Fibroblast of skin of scalp (primary cell): ENCODE results near the gene TULP1.

ENCODE experiments used
- DNase-seq: peaks from one replicate; pipeline ENCODE4 v3.0.0-alpha.2; 2013

The TULP1 gene

DNA sequence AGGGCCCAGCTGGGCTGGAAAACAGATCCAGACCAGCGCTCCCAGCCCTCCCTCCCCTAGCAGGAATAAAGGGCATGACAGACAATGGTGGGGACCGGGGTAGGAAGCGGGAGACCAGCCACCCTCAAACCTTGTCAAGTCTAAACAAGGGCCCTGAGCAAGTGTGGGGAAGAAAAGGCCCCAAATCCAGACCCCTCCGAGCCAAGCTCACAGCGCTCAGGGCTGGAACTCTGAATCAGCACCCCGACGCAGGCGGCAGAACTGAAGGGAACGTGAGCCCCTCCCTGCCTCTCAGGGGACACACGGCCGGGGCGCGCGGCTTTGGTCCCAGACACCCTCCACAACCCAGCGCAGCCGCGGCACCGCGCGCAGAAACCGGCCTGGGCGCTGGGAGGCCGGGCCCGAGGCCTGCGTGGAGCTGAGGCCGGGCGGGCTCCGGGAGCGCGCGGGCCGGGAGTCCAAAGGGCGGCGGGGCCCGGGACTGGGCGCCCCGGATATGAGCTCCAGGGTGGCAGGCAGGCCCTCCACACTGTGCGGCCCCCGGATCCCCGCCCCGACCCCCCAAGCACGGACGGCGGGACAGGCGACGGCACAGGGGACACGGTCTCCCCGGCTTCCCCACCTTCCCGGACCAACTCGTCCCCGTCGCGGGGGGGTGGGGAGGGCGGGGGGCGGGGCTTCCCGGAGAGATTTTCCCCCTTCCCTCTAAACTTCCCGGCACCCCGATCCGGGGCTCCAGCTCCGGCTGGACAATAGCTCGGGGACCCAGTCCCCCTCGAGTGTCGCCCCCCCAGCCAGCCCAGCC lies 16.5 kb downstream of the TULP1 start:
- no peak for DNase-seq

DNA sequence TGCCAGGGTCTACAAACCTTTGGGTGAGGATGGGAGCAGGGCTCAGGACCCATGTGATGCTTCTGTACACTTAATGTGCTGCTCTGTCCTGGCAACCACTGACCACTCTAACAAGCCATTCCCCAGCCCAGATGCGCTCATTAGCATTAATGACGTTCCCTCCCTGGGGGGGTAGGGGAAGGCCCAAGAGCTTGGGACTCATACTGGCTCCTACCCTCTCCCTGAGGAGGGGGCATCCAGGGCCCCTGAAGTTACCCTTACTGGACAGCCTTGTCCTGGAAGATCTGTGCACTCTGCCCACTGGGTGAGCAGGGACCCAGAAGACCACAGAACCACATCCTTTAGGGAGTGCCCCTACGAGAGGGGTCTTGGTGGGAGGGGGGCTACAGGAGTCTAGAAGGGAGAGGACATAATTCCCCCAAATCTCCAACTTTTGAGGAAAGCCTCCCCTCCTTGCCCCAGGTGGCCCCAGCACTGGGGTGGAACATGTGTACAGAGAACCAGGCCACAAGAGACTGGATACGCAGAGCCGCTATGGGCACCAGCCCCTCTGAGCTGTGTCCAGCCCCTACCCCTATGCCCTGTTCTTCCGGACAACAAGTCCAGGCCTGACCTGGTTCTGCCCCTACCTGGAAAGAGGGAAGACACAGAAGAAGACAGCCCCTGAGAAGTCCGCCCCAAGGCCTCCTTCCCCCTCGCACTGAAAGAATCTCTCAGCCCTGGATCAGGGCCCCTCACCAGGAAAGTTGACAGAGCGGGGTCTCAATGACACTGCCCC lies 17.2 kb downstream of the TULP1 start:
- DNase-seq = no peak

DNA sequence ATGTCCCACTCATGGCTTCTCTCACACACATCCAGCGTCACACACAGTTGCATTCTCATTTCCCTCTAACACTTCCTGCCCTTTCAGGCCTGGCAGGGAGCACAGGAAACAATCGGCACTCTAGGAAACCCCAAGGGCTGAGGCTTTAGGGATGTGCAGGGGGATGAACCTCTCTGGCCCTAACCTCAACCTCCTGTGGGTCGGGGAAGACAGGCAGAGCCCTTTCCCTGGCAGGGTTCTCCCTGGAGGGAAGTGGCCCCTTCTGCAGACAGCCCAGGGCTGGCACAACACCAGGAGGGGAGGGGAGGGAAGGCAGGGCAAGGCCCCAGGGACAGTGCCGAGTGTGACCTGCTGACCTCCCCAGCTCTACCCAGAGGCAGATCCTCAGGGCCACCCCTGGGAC lies 18.5 kb downstream of the TULP1 start:
- no peak for DNase-seq

DNA sequence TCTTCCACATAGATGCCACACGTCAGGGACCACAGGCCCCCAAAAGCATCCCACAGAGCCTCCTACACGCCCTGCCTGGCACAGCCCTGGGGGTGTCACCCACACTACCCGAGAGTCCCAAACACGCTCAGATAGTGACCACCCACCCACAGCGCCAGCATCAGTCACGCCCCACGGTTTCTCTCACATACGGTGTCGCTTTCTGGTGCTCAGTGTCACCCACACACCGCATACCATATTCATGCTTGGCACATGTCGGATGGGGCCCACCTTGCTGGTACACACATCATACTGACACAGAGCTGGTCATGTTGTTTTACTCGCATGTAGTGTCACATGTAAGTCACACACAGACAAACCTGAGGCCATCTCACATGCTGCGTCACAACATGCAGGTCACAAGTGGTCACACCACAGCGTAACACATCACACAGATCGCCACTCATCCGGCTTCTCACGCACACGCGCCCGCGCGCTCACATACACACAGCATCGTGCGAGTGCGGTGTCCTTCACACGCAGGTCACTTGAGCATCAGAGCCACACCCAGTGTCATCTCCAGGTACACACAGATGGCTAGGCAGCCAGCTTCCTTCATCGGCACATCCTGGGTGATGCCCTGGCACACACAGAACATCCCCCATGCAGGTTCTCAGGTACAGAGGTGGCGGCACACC lies 19.3 kb downstream of the TULP1 start:
- no peak for DNase-seq

DNA sequence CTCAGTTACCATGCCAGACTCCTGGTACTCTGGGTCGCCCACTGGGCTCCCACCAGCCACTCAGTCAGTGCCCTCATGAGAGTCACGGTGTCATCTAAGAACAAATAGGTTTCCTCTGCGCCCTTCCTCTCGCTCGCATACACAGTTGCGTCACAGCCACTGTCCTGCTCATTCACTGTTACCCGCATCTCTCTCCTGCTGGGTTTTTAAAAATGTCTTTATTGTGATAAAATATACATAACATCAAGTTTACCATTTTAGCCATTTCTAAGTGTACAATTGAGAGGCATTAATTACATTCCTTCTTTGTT lies 19.8 kb downstream of the TULP1 start:
- no peak for DNase-seq

DNA sequence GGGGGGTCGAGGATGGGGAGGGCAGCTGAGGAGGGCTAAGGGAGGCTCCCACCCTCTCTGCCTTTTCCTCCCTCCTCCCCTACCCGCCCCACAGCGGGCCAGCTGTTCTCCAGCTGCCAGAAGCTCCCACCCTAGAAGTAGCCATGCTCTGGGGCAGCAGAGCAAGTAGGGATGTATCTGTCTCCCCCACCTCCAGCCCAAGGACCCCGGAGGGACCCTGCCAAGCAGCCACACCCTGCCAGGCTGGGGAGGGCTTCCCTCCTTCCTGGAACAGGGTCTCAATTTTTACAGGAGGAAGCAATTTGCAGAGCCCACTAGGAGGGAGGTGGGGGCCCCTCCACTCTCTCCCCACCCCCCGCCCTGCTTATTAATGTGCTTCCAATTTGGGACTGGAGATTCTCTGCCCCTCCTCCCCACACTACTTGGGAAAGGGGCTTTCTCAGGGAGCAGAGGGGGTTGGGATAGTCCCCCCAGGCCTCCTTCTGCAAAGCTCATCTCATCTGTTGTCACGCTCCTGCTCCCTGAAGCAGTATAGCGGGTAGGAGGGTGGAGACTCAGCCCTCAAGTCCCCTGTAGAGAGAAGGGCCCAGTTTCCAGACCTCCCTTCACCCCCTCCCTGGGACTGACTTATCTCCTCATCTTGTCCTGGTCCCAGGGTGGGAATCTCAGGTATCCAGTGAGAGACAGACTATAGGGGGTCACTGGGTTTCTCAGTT lies 20.3 kb downstream of the TULP1 start:
- DNase-seq = peak; percentile 65

DNA sequence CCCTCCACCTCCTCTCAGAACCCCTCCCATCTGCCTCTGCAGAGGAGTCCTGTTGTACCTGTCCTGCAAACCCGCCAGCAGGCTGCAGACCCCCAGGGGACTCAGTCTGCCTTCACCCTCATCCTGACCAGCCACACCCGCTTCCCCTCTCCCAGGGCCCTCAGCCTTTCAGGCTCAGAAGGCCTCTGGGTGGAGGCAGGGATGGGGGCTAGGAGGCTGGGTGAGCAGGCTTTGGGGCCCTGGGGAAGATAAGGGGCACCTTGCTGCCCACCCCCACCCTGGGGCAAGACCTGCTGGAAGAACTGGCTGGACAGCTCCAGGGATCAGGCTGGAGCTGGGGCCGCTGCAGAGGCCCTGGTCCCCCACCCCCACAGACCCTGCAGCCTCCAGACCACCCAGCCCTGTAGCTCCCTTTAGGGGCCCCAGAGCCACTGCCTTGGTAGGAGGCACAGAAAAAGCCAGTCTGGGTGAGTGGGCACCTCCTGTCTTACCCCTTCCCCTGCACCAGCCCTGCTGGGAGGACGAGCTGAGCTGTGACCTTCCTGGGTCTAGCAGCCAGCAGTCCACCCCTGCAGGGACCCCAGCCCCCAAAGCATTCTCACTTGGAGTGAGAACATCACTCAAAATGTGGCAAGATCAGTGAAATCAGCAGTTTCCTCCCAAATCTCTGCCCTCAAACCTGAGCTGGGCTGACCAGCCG lies 21.0 kb downstream of the TULP1 start:
- no peak for DNase-seq

DNA sequence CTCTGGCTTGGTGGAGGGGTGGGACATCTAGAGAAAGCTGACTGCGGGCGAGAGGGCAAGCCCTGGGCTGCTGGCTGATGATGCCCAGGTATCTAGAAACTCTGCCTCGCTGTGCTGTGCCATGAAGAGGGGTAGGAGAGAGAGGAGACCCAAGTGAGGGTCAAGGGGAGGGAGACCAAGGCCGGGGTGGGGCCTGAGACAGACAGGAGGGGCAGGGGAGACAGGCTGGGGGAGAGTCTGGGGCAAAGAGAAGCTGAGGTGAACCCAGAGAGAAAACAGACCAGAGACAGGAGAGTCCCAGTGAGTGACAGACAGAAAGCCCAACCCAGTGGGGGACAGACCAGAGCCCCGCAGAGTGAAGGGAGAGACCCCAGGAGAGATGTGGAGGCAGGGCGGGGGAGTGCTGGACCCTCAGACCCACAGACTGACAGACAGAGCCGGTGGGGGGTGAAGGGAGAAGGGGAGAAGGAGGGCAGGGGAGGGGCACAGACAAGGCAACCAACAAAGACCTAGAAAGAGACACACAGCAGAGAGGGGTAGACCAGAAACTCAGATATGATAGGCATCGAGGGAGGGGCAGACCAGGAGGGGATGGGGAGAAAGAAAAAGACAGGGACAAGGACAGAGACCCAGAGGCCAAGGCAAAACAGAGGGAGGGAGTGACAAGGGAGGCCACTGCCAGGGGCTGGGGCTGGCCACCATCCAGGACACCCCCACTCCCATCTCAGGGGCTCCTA lies 21.7 kb downstream of the TULP1 start:
- DNase-seq = no peak

DNA sequence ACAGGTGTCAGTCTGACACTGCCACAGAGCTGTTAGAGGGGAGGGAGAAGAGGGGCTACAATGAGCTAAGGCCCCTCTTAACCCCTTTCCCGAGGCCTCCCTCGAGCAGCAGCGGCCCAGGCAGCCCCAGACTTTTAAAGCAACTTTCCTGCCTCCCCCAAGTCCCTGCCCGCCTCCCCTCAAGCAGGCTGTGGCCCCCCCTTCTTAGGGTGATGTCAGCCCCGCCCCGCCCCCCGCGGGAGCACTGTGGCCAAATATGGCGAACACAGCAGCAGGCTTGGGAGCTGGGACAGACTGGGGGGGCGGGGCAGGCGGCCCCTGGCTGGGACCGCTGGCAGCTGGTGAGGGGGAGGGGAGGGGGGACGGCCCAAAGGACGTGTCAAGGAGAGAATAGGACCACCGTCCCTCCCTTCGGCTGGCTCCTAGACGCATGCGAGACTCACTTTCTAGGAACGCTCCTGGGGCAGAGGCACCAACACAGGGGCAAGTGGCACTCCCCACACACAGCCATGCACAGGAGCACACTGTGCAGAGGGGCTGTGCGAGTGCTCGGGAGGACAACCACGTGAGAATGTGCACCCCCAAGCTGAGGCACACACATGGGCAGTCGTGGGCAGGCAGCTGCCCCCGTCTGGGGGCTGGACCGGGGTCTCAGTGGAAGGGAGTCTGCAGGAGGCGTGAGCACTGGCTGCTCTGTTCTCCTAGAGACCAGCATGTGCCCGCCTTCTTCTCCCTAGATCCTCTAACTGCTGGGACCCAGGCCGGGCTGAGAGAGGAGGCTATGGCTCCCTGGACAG lies 22.5 kb downstream of the TULP1 start:
- DNase-seq = peak; percentile 98

DNA sequence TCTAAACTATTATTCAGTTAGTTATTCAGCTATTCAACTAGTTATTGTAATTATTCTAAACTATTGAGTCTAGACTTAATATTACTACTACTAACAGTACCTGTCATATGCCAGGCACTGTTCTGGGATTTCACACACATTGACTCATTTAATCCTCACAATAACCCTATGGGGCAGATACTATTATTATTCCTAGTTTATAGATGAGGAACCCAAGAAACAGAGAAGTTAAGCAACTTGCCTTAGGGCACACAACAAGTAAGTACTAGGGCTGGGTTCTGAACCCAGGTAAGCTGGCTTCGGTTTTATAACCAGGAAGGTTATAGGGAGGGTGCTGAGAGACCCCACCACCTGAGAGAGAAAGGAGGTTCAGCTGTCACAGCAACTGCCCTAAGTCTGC lies 23.6 kb downstream of the TULP1 start:
- no peak for DNase-seq

DNA sequence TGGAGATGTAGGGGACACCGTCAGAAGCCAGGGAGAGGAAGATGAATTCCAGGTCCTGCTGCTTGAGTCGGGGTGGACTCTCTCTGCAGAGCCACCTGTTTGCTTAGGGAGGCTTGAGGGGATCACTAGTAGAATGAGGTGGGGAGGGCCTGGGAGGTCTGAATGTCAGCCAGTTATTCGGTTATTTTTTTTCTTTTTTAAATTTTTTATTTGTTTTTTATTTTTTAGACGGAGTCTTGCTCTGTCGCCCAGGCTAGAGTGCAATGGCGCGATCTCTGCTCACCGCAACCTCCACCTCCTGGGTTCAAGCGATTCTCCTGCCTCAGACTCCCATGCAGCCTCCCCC lies 24.2 kb downstream of the TULP1 start:
- DNase-seq = no peak

DNA sequence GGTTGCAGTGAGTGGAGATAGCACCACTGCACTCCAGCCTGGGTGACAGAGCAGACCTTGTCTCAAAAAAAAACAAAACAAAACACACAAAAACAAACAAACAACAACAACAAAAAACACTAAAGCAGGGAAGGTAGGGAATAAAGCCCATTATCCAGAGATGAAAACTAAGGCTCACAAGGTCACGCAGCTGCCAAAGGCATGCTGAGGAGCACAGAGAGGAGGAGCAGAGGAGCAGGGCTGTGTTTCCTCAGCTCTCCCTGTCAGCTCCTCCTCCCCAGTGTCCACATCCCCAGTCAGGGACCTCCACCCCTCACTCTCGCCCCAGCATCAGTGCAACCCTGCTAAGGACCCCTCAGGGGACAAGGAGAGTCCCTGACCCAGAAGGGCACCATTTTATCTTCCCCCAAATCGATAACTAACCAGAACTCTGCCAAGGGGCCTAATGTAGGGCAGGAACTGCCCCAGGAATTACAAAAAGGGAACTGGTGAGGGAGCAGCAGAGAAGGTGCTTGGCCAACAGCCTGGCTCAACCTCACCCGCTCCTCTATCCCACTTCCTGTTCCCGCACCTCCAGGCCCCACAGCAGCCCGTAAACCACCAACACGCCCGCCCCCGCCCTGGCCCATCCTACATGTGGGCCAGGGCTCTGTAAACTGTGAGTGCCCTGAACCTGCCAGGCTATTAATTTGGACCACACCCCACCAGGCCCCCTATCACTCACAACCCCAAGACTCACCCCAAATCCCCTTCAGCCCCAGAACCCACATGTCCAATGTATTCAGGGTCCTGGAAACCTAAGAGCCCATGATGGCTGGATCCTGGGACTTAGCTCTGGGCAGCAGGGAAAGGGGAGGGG lies 24.8 kb downstream of the TULP1 start:
- no peak for DNase-seq

DNA sequence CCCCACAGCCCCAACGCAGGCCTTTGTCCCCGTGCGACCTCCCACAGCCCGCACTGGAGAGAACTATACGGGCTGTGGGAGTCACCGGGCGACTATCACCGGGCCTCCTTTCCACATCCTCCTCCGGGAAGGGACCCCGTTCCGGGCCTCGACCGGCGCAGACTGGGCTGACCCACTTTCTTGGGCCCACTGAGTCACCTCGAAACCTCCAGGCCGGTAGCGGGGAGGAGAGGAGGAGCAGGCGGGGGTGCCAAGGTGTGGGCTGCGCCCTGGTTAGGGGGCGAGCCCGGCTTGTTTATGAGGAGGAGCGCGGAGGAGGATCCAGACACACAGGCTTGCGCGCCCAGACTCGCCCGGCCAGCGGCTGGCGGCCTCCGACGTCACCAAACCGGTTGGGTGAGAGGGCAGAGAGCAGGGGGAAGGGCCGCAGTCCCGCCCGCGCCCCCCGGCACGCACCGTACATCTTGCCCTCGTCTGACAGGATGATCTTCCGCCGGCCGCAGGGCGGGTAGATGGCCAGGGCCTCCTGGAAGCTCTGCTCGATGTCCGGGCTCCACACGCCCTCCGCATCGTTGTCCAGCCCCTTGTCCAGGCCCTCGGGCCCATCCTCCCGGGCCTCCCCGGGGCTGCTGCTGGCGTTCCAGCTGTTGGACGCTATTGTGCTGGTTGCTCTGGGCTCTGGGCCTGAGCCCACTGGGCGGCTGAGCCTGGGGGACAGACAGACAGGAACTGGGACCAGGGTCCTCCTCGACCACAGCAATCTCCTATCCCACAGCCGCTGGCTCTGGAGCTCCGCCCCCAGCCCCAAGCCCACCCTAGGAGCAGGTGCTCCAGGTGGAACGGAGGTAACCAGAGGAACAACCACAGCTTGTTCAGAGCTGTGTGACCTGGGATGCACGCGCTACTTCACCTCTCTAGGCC lies 26.4 kb downstream of the TULP1 start:
- no peak for DNase-seq

DNA sequence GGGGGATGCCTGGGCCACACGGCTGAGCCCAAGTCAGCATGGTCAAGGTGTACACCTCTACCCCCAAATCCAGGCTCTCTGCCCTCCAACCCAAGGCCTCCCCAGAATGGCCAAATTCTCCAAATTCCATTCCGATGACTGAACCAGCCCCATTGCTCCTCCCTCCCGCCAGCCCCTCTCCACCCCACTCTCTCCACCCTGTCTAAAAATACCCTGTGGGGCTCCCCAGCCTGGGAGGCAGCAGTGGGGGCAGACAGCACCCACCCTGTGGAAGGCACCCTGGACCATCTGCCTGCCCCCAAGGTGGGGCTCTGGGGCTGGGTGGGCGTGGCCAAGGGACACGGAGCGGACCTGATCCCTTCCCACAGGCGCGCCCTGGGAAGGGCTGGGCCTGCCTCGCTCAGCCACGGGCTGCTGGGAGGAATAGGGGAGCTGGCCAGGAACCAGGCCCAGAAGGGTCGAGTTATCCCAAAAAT lies 27.3 kb downstream of the TULP1 start:
- peak; percentile 91 for DNase-seq

DNA sequence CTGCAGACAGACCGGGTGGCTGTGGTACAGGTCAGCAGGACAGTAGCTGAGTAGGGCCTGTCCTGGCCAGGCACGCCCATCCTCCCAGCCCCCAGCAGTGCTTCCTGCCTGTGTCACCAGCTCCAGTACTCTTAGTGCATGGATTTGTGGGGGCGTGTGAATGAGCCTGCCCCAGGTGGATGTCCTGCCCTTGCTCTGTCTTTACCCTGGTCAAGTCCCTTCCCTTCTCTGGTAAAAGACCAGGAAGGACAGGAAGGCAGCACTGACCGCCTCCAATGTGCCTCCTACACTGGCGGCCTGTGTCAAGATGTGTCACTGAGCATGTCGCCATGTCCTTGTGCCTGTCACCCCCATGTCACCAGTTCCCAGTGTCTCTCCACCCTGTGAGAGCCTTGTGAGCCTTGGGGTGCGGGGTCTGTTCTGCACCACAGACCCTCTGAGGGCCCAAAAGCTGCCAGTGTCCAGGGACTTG lies 27.7 kb downstream of the TULP1 start:
- DNase-seq = no peak

DNA sequence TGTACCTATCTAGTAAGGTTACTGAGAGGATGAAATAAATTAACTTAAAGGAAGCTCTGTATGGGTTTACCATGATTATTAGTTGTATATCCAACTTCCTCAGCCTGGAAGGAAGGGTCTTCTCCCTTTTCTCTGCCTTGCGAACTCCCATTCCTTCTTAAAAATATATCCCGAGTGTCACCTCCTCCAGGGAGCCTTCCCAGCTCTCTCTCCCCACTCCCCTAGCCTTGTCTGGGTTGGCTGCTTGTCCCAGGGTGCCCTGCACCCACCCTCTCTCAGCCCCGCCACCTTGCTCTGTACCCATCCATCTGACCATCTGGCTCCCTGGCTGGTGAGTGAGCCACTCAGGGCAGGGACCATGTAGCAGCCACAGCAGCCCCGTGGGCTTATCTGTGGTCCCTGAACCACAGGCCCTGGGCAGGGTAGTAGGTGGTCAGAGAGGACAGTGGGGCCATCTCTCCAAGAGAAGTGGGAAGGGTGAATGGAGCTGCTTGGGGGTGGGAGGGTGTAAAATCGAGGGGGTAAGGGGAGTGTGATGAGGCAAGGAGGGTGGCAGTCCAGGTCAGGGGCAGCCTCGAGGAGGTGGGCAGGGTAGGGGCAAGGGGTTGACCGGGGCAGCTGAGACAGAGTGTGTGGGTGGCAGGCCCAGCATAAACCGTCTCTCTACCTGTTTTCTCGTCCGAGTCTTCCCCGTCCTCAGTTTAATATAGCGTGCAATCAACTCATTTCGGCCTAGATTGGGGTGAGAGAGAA lies 28.6 kb downstream of the TULP1 start:
- no peak for DNase-seq

DNA sequence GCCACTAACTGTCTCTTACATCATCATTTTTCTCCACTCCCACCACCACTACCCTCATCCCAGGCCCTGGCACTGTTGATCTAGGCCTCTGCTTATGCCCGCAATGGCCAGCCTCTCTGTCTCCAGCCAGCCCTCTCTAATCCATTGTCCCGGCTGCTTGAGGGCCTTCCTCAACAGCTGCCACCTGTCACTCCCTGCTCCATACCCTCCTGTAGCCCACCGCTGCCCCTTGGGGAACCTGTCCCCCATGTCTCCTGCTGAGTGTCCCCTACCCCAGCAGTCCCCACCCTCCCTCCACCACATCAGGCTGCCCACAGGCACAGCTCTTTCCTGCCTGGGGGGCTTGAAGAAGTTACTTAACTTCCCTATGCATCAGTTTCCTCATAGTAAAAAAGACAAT lies 29.2 kb downstream of the TULP1 start:
- DNase-seq = no peak

DNA sequence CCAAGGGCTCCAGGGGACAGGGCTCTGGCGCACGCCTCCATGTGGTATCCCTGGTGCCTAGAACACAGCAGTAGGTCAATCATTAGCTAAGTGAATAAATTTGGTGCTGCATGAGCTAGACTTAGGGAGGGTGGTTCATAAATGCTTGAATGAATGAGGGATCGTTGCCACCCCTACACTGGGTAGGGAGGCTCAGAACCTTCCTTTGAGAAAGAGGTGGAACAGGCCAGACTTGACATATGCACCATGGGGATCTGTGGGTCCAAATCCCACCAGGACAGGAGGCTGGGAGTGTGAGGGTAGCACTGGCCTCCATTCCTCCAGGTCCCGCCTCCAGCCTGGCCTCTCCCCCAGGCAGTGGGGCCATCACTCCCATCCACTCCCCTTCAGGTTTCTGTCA lies 29.6 kb downstream of the TULP1 start:
- no peak for DNase-seq
